ENCODE measurements around the gene TBC1D1. TPM values are rescaled to one million over a fixed set of nuclear protein-coding genes. Genes with fewer than 3 reads are reported as not detected.
"Not testable (repeated sequence)": the region's sequence is repeated elsewhere in the genome, so short reads cannot be mapped to it uniquely, and the experiment has no call there.

TBC1D1 gene
- polyA plus RNA-seq, 1 donor from 2014 or later = 23.2 TPM

- Histone ChIP-seq H3K36me3 (ENCODE audit: insufficient read depth, low read length) (no peaks in the 10 kb centered on the region), H3K4me3 (ENCODE audit: low read length) (no peak overlapping the region), H3K9me3 (ENCODE audit: low read length) (no peaks in the 10 kb centered on the region), H3F3A (ENCODE audit: insufficient read depth, low read length, poor library complexity, severe bottlenecking) (no peaks in the 10 kb centered on the region), H3K79me2 (replicated peaks; ENCODE audit: insufficient read depth, low read length) (no peaks in the 10 kb centered on the region), H3K27ac (ENCODE audit: low read length) (no peak overlapping the region), H2AFZ (ENCODE audit: low read depth, low read length) (no peak overlapping the region), H3K9ac (ENCODE audit: low read length) (no peak overlapping the region), H3K9me2 (ENCODE audit: insufficient read depth, low read length) (no peaks in the 10 kb centered on the region), H3K4me2 (ENCODE audit: low read length) (no peak overlapping the region), H3K27me3 (ENCODE audit: insufficient read depth, low read depth, low read length) (no peaks in the 10 kb centered on the region), H4K20me1 (ENCODE audit: insufficient read depth) (no peaks in the 10 kb centered on the region)
- TF ChIP-seq MXI1 (conservative IDR thresholded peaks at IDR 0.05; ENCODE audit: poor library complexity, severe bottlenecking) (no peak), RAD21 (conservative IDR thresholded peaks at IDR 0.05) (no peak), SMC3 (conservative IDR thresholded peaks at IDR 0.05; ENCODE audit: poor library complexity) (no peak), CTCF (IDR thresholded peaks at IDR 0.05; ENCODE audit: poor library complexity, severe bottlenecking) (no peak), EZH2 (IDR thresholded peaks at IDR 0.05; ENCODE audit: borderline replicate concordance, insufficient read depth, low read length, poor library complexity, severe bottlenecking) (no peak), EP300 (conservative IDR thresholded peaks at IDR 0.05; ENCODE audit: poor library complexity, severe bottlenecking) (no peak), REST (IDR thresholded peaks at IDR 0.05; ENCODE audit: borderline replicate concordance) (no peak), POLR2AphosphoS5 (IDR thresholded peaks at IDR 0.05) (no peak), TAF1 (IDR thresholded peaks at IDR 0.05; ENCODE audit: low read depth) (no peak)
Measured at GRCh38 chr4:37922328-37922727, 31.4 kb downstream of the TBC1D1 start.

- H2AFZ ChIP-seq (ENCODE audit: low read depth, low read length); H3K9me3 ChIP-seq (ENCODE audit: low read length); H3K27me3 ChIP-seq (ENCODE audit: insufficient read depth, low read depth, low read length); H4K20me1 ChIP-seq (ENCODE audit: insufficient read depth); H3K27ac ChIP-seq (ENCODE audit: low read length); H3K9ac ChIP-seq (ENCODE audit: low read length); H3K4me2 ChIP-seq (ENCODE audit: low read length); H3F3A ChIP-seq (ENCODE audit: insufficient read depth, low read length, poor library complexity, severe bottlenecking); H3K79me2 ChIP-seq (replicated peaks; ENCODE audit: insufficient read depth, low read length); H3K4me3 ChIP-seq (ENCODE audit: low read length); H3K36me3 ChIP-seq (ENCODE audit: insufficient read depth, low read length); H3K9me2 ChIP-seq (ENCODE audit: insufficient read depth, low read length): not testable (repeated sequence)
Measured at GRCh38 chr4:37923089-37923488, 32.2 kb downstream of the TBC1D1 start.

- Histone ChIP-seq H3K36me3 (ENCODE audit: insufficient read depth, low read length) (no peaks in the 10 kb centered on the region), H3K27me3 (ENCODE audit: insufficient read depth, low read depth, low read length) (no peaks in the 10 kb centered on the region), H3K9ac (ENCODE audit: low read length) (no peak overlapping the region), H3K27ac (ENCODE audit: low read length) (no peak overlapping the region), H3K4me3 (ENCODE audit: low read length) (no peak overlapping the region), H3K9me2 (ENCODE audit: insufficient read depth, low read length) (no peaks in the 10 kb centered on the region), H4K20me1 (ENCODE audit: insufficient read depth) (no peaks in the 10 kb centered on the region), H3K79me2 (replicated peaks; ENCODE audit: insufficient read depth, low read length) (no peaks in the 10 kb centered on the region), H2AFZ (ENCODE audit: low read depth, low read length) (no peak overlapping the region), H3F3A (ENCODE audit: insufficient read depth, low read length, poor library complexity, severe bottlenecking) (no peaks in the 10 kb centered on the region), H3K4me2 (ENCODE audit: low read length) (no peak overlapping the region), H3K9me3 (ENCODE audit: low read length) (no peaks in the 10 kb centered on the region)
- TF ChIP-seq EZH2 (IDR thresholded peaks at IDR 0.05; ENCODE audit: borderline replicate concordance, insufficient read depth, low read length, poor library complexity, severe bottlenecking) (no peak), SMC3 (conservative IDR thresholded peaks at IDR 0.05; ENCODE audit: poor library complexity) (no peak), POLR2AphosphoS5 (IDR thresholded peaks at IDR 0.05) (no peak), RAD21 (conservative IDR thresholded peaks at IDR 0.05) (no peak), CTCF (IDR thresholded peaks at IDR 0.05; ENCODE audit: poor library complexity, severe bottlenecking) (no peak), TAF1 (IDR thresholded peaks at IDR 0.05; ENCODE audit: low read depth) (no peak), EP300 (conservative IDR thresholded peaks at IDR 0.05; ENCODE audit: poor library complexity, severe bottlenecking) (no peak), MXI1 (conservative IDR thresholded peaks at IDR 0.05; ENCODE audit: poor library complexity, severe bottlenecking) (no peak), REST (IDR thresholded peaks at IDR 0.05; ENCODE audit: borderline replicate concordance) (no peak)
Measured at GRCh38 chr4:37924946-37925345, 34.1 kb downstream of the TBC1D1 start.

Measured in neural cell (in vitro differentiated cells).